GM19043 (cell line): ENCODE data around the gene ZNF546.
"Not testable (repeated sequence)": the region's sequence is repeated elsewhere in the genome, so short reads cannot be mapped to it uniquely, and the experiment has no call there.

ENCODE experiments used
- ATAC-seq: cut with Tn5 transposase; IDR thresholded peaks from one replicate; pipeline ENCODE4 v1.9.1; 2021; ENCODE audit warnings: low read depth; ENCODE audit not compliant: unreplicated experiment

ZNF546 gene

GRCh38 chr19:39996811-39997637, at the start of gene ZNF546:
Gene ZNF546, plus strand, starts transcription at chr19:39997060. Its CDS starts 1,267 bp downstream, at chr19:39998327.
- ATAC-seq = peak; percentile 80

- no peak for ATAC-seq
Measured at GRCh38 chr19:39949026-39949747, 47.7 kb upstream of the ZNF546 start.

- no peak for ATAC-seq
Measured at GRCh38 chr19:39951065-39951650, 45.7 kb upstream of the ZNF546 start.

DNA sequence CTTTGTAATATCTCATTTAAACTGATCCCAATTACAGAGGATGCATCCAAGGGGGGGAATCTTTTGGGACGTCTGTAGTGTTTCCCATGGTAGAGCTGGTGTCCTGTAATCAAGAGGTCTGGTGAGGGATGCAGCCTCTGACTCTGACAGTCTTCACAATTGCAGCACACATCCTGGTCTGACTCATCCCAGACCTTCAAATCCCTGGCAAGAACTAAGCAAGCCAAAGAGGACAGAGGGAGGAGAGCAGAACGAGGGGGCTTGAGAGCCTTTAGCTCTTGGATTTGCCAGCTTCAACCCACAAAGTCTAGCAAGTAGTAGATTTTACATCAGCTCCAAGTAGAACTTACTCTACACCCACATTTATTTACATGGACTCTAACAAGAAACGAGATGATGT, 45.2 kb upstream of the ZNF546 start:
- ATAC-seq = no peak

DNA sequence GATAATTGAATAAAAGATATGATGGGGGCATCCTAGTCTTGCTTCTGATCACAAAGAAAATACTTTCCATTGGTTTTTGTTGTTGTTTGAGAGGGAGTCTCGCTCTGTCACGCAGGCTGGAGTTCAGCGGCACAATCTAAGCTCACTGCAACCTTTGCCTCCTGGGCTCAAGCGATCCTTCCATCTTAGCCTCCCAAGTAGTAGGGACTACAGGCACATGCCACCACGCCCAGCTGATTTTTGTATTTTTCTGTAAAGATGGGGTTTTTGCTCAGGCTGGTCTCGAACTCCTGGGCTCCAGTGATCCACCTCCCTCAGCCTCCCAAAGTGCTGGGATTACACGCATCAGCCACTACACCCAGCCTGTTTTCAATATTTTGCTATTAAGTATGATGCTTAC, 42.9 kb upstream of the ZNF546 start:
- ATAC-seq = no peak

DNA sequence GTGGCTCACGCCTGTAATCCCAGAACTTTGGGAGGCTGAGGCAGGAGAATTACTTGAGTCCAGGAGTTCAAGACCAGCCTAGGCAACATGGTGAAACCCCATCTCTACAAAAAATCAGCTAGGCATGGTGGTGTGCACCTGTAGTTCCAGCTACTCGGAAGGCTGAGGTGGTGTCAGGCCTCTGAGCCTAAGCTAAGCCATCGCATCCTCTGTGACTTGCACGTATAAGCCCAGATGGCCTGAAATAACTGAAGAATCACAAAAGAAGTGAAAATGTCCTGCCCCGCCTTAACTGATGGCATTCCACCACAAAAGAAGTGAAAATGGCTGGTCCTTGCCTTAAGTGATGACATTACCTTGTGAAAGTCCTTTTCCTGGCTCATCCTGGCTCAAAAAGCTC, 39.0 kb upstream of the ZNF546 start:
- not testable (repeated sequence) for ATAC-seq

DNA sequence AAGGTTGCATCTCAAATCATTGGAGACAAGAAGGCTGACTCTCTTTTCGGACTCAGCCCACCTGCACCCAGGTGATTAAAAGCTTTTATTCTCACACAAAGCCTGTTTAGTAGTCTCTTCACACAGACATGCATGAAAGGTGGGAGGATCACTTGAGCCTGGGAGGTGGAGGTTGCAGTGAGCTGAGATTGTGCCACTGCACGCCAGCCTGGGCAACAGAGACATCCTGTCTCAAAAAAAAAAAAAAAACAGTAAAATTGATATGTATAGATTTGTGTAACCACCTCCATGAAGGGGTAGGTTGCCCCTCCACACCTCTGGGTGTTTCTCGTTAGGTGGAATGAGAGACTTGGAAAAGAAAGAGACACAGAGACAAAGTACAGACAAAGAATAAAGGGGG, 37.9 kb upstream of the ZNF546 start:
- ATAC-seq = not testable (repeated sequence)

- not testable (repeated sequence) for ATAC-seq
Measured at GRCh38 chr19:39959407-39959806, 37.5 kb upstream of the ZNF546 start.

DNA sequence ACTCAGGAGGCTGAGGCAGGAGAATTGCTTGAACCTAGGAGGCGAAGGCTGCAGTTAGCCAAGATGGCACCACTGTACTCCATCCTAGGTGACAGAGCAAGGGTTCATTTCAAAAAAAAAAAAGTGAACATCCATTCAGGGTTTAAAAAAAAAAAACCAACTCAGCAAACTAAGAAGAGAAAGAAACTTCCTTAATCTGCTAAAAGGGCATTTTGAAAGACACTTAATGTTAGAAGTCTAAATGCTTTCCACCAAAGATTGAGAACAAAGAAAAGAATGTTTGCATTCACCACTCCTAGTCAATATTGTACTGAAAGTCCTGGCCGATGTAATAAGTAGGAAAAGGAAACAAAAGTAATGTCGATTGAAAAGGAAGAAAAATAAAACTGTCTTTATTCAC, 33.0 kb upstream of the ZNF546 start:
- ATAC-seq = no peak

DNA sequence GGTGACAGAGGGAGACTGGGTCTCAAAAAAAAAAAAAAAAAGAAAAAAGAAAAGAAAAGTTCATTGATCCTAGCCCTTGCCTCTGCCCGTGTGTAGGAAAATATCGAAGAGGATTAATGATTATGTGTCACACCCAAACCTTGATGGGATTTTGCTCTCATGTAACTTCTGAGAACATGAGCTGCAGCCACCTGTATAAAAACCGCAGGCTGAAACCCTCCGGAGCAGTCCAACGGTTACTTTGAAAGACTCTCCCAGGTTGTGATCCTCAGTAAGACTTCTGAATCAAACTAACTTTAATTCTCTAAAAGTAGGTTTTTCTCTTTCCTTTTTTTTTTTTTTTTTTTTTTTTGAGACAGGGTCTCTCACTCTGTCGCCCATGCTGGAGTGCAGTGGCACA, 30.2 kb upstream of the ZNF546 start:
- ATAC-seq = no peak

GRCh38 chr19:39967561-39967960, 29.3 kb upstream of the ZNF546 start:
- ATAC-seq = no peak

- no peak for ATAC-seq
Measured at GRCh38 chr19:39968789-39969188, 28.1 kb upstream of the ZNF546 start.

GRCh38 chr19:39969266-39969665, 27.6 kb upstream of the ZNF546 start:
- ATAC-seq = no peak

DNA sequence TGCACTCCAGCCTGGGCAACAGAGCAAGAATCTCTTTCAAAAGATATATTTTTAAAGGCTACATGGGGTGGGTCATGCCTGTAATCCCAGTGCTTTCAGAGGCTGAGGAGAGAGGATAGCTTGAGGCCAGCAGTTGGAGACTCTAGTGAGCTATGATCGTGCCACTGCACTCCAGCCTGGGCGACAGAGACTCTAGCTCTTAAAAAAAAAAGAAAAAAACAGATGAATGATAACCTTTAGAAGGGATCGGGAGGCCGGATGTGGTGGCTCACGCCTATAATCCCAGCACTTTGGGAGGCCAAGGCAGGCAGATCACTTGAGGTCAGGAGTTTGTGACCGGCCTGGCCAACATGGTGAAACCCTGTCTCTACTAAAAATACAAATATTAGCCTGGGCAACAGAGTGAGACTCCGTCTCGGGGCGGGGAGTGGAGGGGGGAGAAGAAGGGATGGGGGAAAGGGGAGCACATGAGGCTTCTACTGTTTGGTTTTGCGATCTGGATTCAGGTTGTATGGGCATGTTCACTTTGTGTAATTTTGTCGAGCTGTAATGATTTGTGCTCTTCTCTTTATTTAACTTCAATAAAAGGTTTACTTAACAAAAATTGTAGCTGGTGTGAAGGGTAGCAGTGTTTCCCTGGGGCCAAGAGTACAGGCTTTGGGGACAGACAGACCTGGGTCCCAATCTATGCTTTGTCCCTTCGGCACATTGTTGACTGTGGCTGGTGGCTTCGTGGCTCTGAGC, 27.0 kb upstream of the ZNF546 start:
- no peak for ATAC-seq

- ATAC-seq = no peak
Measured at GRCh38 chr19:39970425-39970674, 26.5 kb upstream of the ZNF546 start.

DNA sequence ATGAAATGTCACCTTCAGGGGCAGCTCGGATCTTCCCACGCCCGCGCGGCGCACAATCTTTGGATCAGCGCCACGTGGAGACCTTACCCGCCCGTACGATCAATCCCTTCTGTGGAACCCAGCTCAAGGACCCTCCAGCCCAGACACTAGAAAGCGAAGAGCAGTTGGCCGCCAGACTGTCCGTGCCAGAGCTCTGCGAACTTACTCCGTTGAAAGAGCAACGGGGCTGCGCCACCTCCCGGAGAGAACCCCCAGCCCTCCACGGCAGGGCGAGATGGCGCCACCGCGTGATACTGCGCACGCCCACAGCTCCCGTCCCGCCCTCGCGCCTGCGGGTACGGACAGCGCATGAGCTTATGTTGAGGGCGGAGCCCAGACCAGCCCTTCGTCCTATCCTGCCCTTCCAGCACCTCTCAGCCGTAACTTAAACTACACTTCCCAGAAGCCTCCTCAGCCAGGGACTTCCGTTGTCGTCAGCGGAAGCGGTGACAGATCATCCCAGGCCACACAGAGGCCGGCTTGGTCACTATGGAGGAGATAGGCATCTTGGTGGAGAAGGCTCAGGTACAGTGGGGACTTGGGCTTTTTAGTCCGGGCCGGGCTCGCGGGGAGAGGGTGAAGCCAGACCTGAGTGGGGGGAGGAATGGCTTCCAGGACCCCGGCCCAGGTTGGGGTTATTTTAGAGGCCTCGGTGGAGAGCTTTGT, 26.0 kb upstream of the ZNF546 start, which contains the start of gene PSMC4:
Gene PSMC4, plus strand, starts transcription at position 491 of the 705 bp plus-strand sequence. Its CDS starts 38 bp downstream, at position 529.
- ATAC-seq = peak; percentile 96

- no peak for ATAC-seq
Measured at GRCh38 chr19:39971380-39972035, 25.4 kb upstream of the ZNF546 start.

DNA sequence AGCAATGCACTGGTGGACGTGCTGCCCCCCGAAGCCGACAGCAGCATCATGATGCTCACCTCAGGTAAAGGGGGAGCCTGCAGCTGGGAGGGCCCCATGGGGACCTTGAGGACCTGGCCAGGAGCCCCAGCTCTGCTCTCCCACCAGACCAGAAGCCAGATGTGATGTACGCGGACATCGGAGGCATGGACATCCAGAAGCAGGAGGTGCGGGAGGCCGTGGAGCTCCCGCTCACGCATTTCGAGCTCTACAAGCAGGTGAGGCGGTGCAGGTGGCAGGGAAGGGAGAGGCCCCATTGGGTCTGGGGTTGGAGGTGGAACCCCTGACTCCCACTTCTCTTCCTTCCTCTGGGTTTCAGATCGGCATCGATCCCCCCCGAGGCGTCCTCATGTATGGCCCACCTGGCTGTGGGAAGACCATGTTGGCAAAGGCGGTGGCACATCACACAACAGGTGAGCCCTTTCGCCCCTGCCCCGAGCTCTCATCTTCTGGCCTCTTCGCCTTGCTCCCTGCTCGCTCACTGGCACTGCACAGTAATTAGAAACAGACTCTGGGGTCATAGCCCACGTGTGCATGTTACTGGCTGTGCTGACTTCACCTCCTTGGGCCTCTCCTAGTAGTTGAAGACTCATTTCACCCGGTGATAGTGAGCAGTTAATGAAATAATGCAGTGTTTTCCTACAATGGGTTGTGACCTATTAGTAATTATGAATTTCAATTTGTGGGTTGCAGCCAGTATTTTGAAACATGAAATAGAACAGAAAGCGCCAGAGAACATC, 22.3 kb upstream of the ZNF546 start:
- ATAC-seq = no peak

DNA sequence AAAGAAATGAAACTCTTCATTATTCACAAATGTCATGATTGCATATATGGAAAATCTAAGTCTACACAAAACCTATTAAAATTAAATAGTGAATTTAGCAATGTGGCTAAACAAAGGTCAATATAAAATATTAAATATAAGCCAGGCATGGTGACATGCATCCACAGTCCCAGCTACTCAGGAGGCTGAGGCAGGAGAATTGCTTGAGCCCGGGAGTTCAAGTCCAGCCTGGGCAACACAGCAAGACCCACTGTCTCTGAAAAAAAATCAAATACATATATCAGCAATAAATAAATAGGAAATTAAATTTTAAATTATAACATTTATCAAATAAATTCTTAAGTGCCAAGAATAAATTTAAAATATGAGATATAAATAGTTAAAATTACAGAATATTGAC, 14.0 kb upstream of the ZNF546 start:
- no peak for ATAC-seq
